ENCODE results near the gene GPN2. TPM values are rescaled to one million over a fixed set of nuclear protein-coding genes. Genes with fewer than 3 reads are reported as not detected.

Gene GPN2
- total and polyA plus RNA-seq, 9 of the 15 experiments (the other 6 are each of a cell fraction or from before 2014, with no cell fraction given), result 9.9 to 58.8 (median 20.4) TPM

- TF ChIP-seq CHD7 (IDR thresholded peaks at IDR 0.05; ENCODE audit: low read depth, low read length), result no peak
- TF ChIP-seq MITF (IDR thresholded peaks at IDR 0.05), result no peak; the same call in 1 of the 2 replicates
- TF ChIP-seq MXI1 (IDR thresholded peaks at IDR 0.05; ENCODE audit: low read depth, low read length), result no peak
- no peak for TF ChIP-seq TSC22D4 (tag; IDR thresholded peaks at IDR 0.05)
- no peak for TF ChIP-seq ETS2 (tag; IDR thresholded peaks at IDR 0.05; ENCODE audit: borderline replicate concordance, poor library complexity, severe bottlenecking)
- no peak for TF ChIP-seq GATAD2B (IDR thresholded peaks at IDR 0.05; ENCODE audit: borderline replicate concordance)
- TF ChIP-seq KDM4B (IDR thresholded peaks at IDR 0.05; ENCODE audit: borderline replicate concordance in 2 of 2, low read depth in 1 of 2), result no peak
- no peak for TF ChIP-seq E2F1 (CRISPR knock-in tag; IDR thresholded peaks at IDR 0.05)
- no peak for TF ChIP-seq FOXP4 (CRISPR knock-in tag; IDR thresholded peaks at IDR 0.05; ENCODE audit: borderline replicate concordance)
Observed at GRCh38 chr1:26862781-26863684, 27.1 kb downstream of the GPN2 start, which contains the start of gene SFN (continued).

Data from K562 (cell line).